ENCODE results near the gene ADAMTS2. TPM values are rescaled to one million over a fixed set of nuclear protein-coding genes. Genes with fewer than 3 reads are reported as not detected.

The ADAMTS2 gene
- total RNA-seq, 2 experiments from 2014 or later: not detected

GRCh38 chr5:179146277-179146676 is 199.0 kb downstream of the ADAMTS2 start:
- ChIA-PET POLR2A (no interaction called here), CTCF (no interaction called here)
- Mint-ChIP-seq H3K36me3 (ENCODE audit: low read depth) (no peaks in the 10 kb centered on the region), H3K9me3 (no peaks in the 10 kb centered on the region), H3K27ac (peak overlapping the region; percentile 50), H3K4me3 (peak overlapping the region; percentile 34), H3K4me1 (ENCODE audit: low read depth) (peaks cover 15% of the 10 kb centered on the region), H3K27me3 (no peaks in the 10 kb centered on the region)
- H3K4me3 ChIP-seq (ENCODE audit: low read length): no peak overlapping the region
- DNase-seq (peak in 6 of 14 experiments; percentile 19 to 56 (median 38)), ATAC-seq (ENCODE audit: poor library complexity) (peak; percentile 86)
- TF ChIP-seq CTCF (IDR thresholded peaks at IDR 0.05): no peak
- no peaks in the 10 kb centered on the region for H3K27me3 ChIP-seq (ENCODE audit: control insufficient read depth in 1 of 2, insufficient read depth in 2 of 2, low read length in 2 of 2)
- peaks cover 0 to 6% of the 10 kb centered on the region in 2 experiments for H3K9me3 ChIP-seq (ENCODE audit: control insufficient read depth in 1 of 2, insufficient read depth in 1 of 2, low read length in 2 of 2)
- no peak overlapping the region for H3K27ac ChIP-seq (ENCODE audit: low read depth in 1 of 2, low read length in 2 of 2)
- intact Hi-C loops (cut with DNase I, micrococcal nuclease): no loop called here
- H3K4me1 ChIP-seq (ENCODE audit: insufficient read depth, low read length): peaks cover 7% of the 10 kb centered on the region
- no peaks in the 10 kb centered on the region for H3K36me3 ChIP-seq (ENCODE audit: insufficient read depth, low read length)

- DNase-seq (no peak), ATAC-seq (ENCODE audit: poor library complexity) (no peak)
- Mint-ChIP-seq H3K27ac (no peak overlapping the region), H3K36me3 (ENCODE audit: low read depth) (no peaks in the 10 kb centered on the region), H3K9me3 (no peaks in the 10 kb centered on the region), H3K27me3 (no peaks in the 10 kb centered on the region), H3K4me3 (no peak overlapping the region), H3K4me1 (ENCODE audit: low read depth) (peaks cover 15% of the 10 kb centered on the region)
- H3K4me3 ChIP-seq (ENCODE audit: low read length): no peak overlapping the region
- intact Hi-C loops (cut with DNase I, micrococcal nuclease): no loop called here
- POLR2A ChIA-PET: no interaction called here
- no peaks in the 10 kb centered on the region for H3K36me3 ChIP-seq (ENCODE audit: insufficient read depth, low read length)
- no peak overlapping the region for H3K27ac ChIP-seq (ENCODE audit: low read depth in 1 of 2, low read length in 2 of 2)
- TF ChIP-seq CTCF (IDR thresholded peaks at IDR 0.05): no peak
- no peaks in the 10 kb centered on the region for H3K27me3 ChIP-seq (ENCODE audit: control insufficient read depth in 1 of 2, insufficient read depth in 2 of 2, low read length in 2 of 2)
- CTCF ChIA-PET: interaction anchor here (0.7 kb wide), 1 partner anchor 21 kb away, joined by 3 read pairs; no protein-coding TSS in a partner anchor
- peaks cover 7% of the 10 kb centered on the region for H3K4me1 ChIP-seq (ENCODE audit: insufficient read depth, low read length)
- peaks cover 0 to 5% of the 10 kb centered on the region in 2 experiments for H3K9me3 ChIP-seq (ENCODE audit: control insufficient read depth in 1 of 2, insufficient read depth in 1 of 2, low read length in 2 of 2)
These were observed 201.8 kb downstream of the ADAMTS2 start for GRCh38 chr5:179143446-179143845.

- H3K4me1 ChIP-seq (ENCODE audit: insufficient read depth, low read length): peaks cover 7% of the 10 kb centered on the region
- H3K27me3 ChIP-seq (ENCODE audit: control insufficient read depth in 1 of 2, insufficient read depth in 2 of 2, low read length in 2 of 2): no peaks in the 10 kb centered on the region
- H3K4me3 Mint-ChIP-seq: no peak overlapping the region
- H3K36me3 ChIP-seq (ENCODE audit: insufficient read depth, low read length): no peaks in the 10 kb centered on the region
- ChIA-PET CTCF (no interaction called here), POLR2A (no interaction called here)
- no peak overlapping the region for H3K27ac ChIP-seq (ENCODE audit: low read depth in 1 of 2, low read length in 2 of 2)
- H3K9me3 Mint-ChIP-seq: no peaks in the 10 kb centered on the region
- peak in 1 of 14 experiments; percentile 13 for DNase-seq
- H3K4me3 ChIP-seq (ENCODE audit: low read length): no peak overlapping the region
- ATAC-seq (ENCODE audit: poor library complexity): no peak
- H3K9me3 ChIP-seq (ENCODE audit: control insufficient read depth in 1 of 2, insufficient read depth in 1 of 2, low read length in 2 of 2): no peaks in the 10 kb centered on the region
- intact Hi-C loops (cut with DNase I, micrococcal nuclease): no loop called here
- no peak for TF ChIP-seq CTCF (IDR thresholded peaks at IDR 0.05)
- H3K27ac Mint-ChIP-seq: no peak overlapping the region
- H3K4me1 Mint-ChIP-seq (ENCODE audit: low read depth): peaks cover 15% of the 10 kb centered on the region
- H3K27me3 Mint-ChIP-seq: no peaks in the 10 kb centered on the region
- no peaks in the 10 kb centered on the region for H3K36me3 Mint-ChIP-seq (ENCODE audit: low read depth)
These were observed 202.6 kb downstream of the ADAMTS2 start for GRCh38 chr5:179142434-179143198.
